HepG2 (cell line): ENCODE data around the gene SMTNL2.

Experiments used
- CENPX ChIP-seq: sonication (generic); formaldehyde crosslinking; IDR thresholded peaks from 2 replicates; pipeline ENCODE4 v1.9.0; 2021; ENCODE audit warnings: mild to moderate bottlenecking, missing genetic modification reagents, moderate library complexity
- CTCF ChIP-seq: sonication (generic); formaldehyde crosslinking; IDR thresholded peaks from 2 replicates; pipeline ENCODE4 v1.5.0; 2020; ENCODE audit warnings: mild to moderate bottlenecking, missing genetic modification reagents, moderate library complexity
- EHMT2 ChIP-seq: fragments of 200-600 bp; sonication (generic); IDR thresholded peaks from 2 replicates; pipeline ENCODE4 v1.7.0; 2017; ENCODE audit warnings: antibody characterized with exemption, low read depth, low read length, borderline replicate concordance
- EZH2 ChIP-seq: conservative IDR thresholded peaks from 2 replicates; pipeline ENCODE4 v1.6.1; 2012; ENCODE audit warnings: mild to moderate bottlenecking, low read depth, low read length, moderate library complexity
- FOXP1 ChIP-seq, 2 experiments: fragments of 450-650 bp in 1 of 2; IDR thresholded peaks; 2 replicates each; pipeline ENCODE4 v1.6.1; 2017 to 2018; ENCODE audit warnings: antibody characterized with exemption in 1 of 2
- SIN3A ChIP-seq: IDR thresholded peaks from 2 replicates; pipeline ENCODE4 v1.6.1; 2011; ENCODE audit warnings: low read depth, mild to moderate bottlenecking, control low read depth, low read length, borderline replicate concordance
- SRSF9 ChIP-seq: fragments of 200-400 bp; formaldehyde crosslinking; IDR thresholded peaks from 2 replicates; pipeline ENCODE4 v1.6.1; 2018; ENCODE audit warnings: borderline replicate concordance, mild to moderate bottlenecking, low read depth, low read length; ENCODE audit not compliant: insufficient read depth, poor library complexity, severe bottlenecking
- ZNF703 ChIP-seq: sonication (generic); formaldehyde crosslinking; IDR thresholded peaks from 2 replicates; pipeline ENCODE4 v1.5.1; 2020; ENCODE audit warnings: missing genetic modification reagents, mild to moderate bottlenecking, moderate library complexity, borderline replicate concordance

- TF ChIP-seq CENPX (CRISPR knock-in tag), result no peak
- TF ChIP-seq ZNF703 (CRISPR knock-in tag), result no peak
- TF ChIP-seq CTCF (CRISPR knock-in tag), result no peak
- no peak for TF ChIP-seq EZH2
- TF ChIP-seq SRSF9, result no peak
- TF ChIP-seq SIN3A, result no peak
- no peak for TF ChIP-seq EHMT2
- no peak for TF ChIP-seq FOXP1 (IDR thresholded peaks at IDR 0.05)
- TF ChIP-seq FOXP1 (CRISPR knock-in tag; IDR thresholded peaks at IDR 0.05), result no peak
Measured at GRCh38 chr17:4547118-4547906, 37.0 kb upstream of the SMTNL2 start.
